Liver (tissue), 9 donors: ENCODE data around the gene B4GALT4. TPM values are rescaled to one million over a fixed set of nuclear protein-coding genes. Genes with fewer than 3 reads are reported as not detected.

Experiments
- DNase-seq: peaks from one replicate; pipeline ENCODE4 v3.0.0-alpha.2; 2017; ENCODE audit warnings: low spot score
- H3K27ac ChIP-seq, 2 donors: one replicate each; pipeline ENCODE4 v1.7.0; 2013; ENCODE audit warnings: inconsistent platforms in 2 of 2, low read length in 2 of 2, control low read depth in 1 of 2, low read depth in 1 of 2, mild to moderate bottlenecking in 1 of 2
- H3K27me3 ChIP-seq, 4 donors: one replicate each; pipeline versions ENCODE4 v1.6.1 to v1.7.0; 2013; ENCODE audit warnings: low read length in 3 of 4, inconsistent platforms in 1 of 4, mild to moderate bottlenecking in 1 of 4, moderate library complexity in 1 of 4; ENCODE audit not compliant: control insufficient read depth in 4 of 4, insufficient read depth in 4 of 4
- H3K36me3 ChIP-seq, 4 donors: one replicate each; pipeline versions ENCODE4 v1.6.1 to v1.7.0; 2013; ENCODE audit warnings: low read length in 3 of 4, mild to moderate bottlenecking in 3 of 4, low read depth in 1 of 4, moderate library complexity in 1 of 4; ENCODE audit not compliant: control insufficient read depth in 4 of 4, insufficient read depth in 3 of 4
- H3K4me1 ChIP-seq, 4 donors: one replicate each; pipeline versions ENCODE4 v1.6.1 to v1.7.0; 2013; ENCODE audit warnings: low read length in 3 of 4, mild to moderate bottlenecking in 3 of 4, moderate library complexity in 1 of 4; ENCODE audit not compliant: control insufficient read depth in 4 of 4, insufficient read depth in 4 of 4
- H3K4me3 ChIP-seq, 3 donors: one replicate each; pipeline versions ENCODE4 v1.6.1 to v1.7.0; 2013; ENCODE audit warnings: low read length in 3 of 3, control low read depth in 1 of 3, low read depth in 1 of 3, mild to moderate bottlenecking in 1 of 3
- H3K9ac ChIP-seq, 2 donors: one replicate each; pipeline ENCODE4 v1.7.0; 2013; ENCODE audit warnings: low read length in 2 of 2, mild to moderate bottlenecking in 2 of 2, moderate library complexity in 2 of 2, control low read depth in 1 of 2, low read depth in 1 of 2
- H3K9me3 ChIP-seq, 4 donors: one replicate each; pipeline versions ENCODE4 v1.6.1 to v1.7.0; 2013; ENCODE audit warnings: low read length in 3 of 4; ENCODE audit not compliant: control insufficient read depth in 4 of 4
- ATF3 ChIP-seq: IDR thresholded peaks from 2 replicates; pipeline ENCODE4 v1.6.1; 2016; ENCODE audit warnings: antibody characterized with exemption
- EGR1 ChIP-seq, 2 donors: IDR thresholded peaks; 2 replicates each; pipeline ENCODE4 v1.6.1; 2016 to 2018; ENCODE audit warnings: antibody characterized with exemption in 2 of 2, low read depth in 2 of 2
- FOXA1 ChIP-seq: IDR thresholded peaks from 2 replicates; pipeline ENCODE4 v1.6.1; 2016; ENCODE audit warnings: antibody characterized with exemption
- FOXA2 ChIP-seq: IDR thresholded peaks from 2 replicates; pipeline ENCODE4 v1.6.1; 2016; ENCODE audit warnings: antibody characterized with exemption
- GABPA ChIP-seq, 2 donors: IDR thresholded peaks in 1 of 2; conservative IDR thresholded peaks in 1 of 2; 2 replicates each; pipeline ENCODE4 v1.6.1; 2016; ENCODE audit warnings: antibody characterized with exemption in 2 of 2, mild to moderate bottlenecking in 1 of 2, moderate library complexity in 1 of 2
- HNF4A ChIP-seq, 2 donors: conservative IDR thresholded peaks; 2 replicates each; pipeline ENCODE4 v1.6.1; 2016; ENCODE audit warnings: antibody characterized with exemption in 2 of 2, mild to moderate bottlenecking in 2 of 2
- HNF4G ChIP-seq: IDR thresholded peaks from 2 replicates; pipeline ENCODE4 v1.6.1; 2016; ENCODE audit warnings: antibody characterized with exemption
- JUND ChIP-seq, 2 donors: IDR thresholded peaks; 2 replicates each; pipeline ENCODE4 v1.6.1; 2016; ENCODE audit warnings: antibody characterized with exemption in 2 of 2
- MAX ChIP-seq: IDR thresholded peaks from 2 replicates; pipeline ENCODE4 v1.6.1; 2016; ENCODE audit warnings: antibody characterized with exemption
- NR2F2 ChIP-seq: IDR thresholded peaks from 2 replicates; pipeline ENCODE4 v1.6.1; 2016; ENCODE audit warnings: antibody characterized with exemption
- RAD21 ChIP-seq, 2 donors: IDR thresholded peaks; 2 replicates each; pipeline ENCODE4 v1.6.1; 2016; ENCODE audit warnings: antibody characterized with exemption in 2 of 2, mild to moderate bottlenecking in 2 of 2
- REST ChIP-seq: IDR thresholded peaks from 2 replicates; pipeline ENCODE4 v1.6.1; 2016; ENCODE audit warnings: antibody characterized with exemption, mild to moderate bottlenecking
- RXRA ChIP-seq, 2 donors: IDR thresholded peaks; 2 replicates each; pipeline ENCODE4 v1.6.1; 2017 to 2018; ENCODE audit warnings: antibody characterized with exemption in 2 of 2, mild to moderate bottlenecking in 1 of 2
- SP1 ChIP-seq: IDR thresholded peaks from 2 replicates; pipeline ENCODE4 v1.6.1; 2018; ENCODE audit warnings: antibody characterized with exemption, mild to moderate bottlenecking
- TAF1 ChIP-seq: conservative IDR thresholded peaks from 2 replicates; pipeline ENCODE4 v1.6.1; 2016; ENCODE audit warnings: antibody characterized with exemption, mild to moderate bottlenecking
- YY1 ChIP-seq: IDR thresholded peaks from 2 replicates; pipeline ENCODE4 v1.6.1; 2016; ENCODE audit warnings: antibody characterized with exemption, mild to moderate bottlenecking
- ZBTB33 ChIP-seq: IDR thresholded peaks from 2 replicates; pipeline ENCODE4 v1.6.1; 2016; ENCODE audit warnings: antibody characterized with exemption
- WGBS: extraction: QIAGEN DNeasy Blood & Tissue Kit; methylation state at CpG from one replicate; pipeline ENCODE4 v1.1.7; 2013; 5-methylcytosine and 5-hydroxymethylcytosine counted together
- polyA plus RNA-seq, 2 donors: library from polyadenylated mRNA; stranded (reverse) in 1 of 2; unstranded in 1 of 2; fragments of 200-250 nt in 1 of 2; fragments of >200 nt in 1 of 2; fragmentation: Nextera tagmentation in 1 of 2; extraction: Ambion mirVana in 1 of 2; gene quantifications; one replicate each; pipeline versions ENCODE4 v1.2.1 to v1.2.3, GENCODE V29; 2013 to 2015
- total RNA-seq, 2 donors: library from RNA; depleted of rRNA; stranded (reverse); fragments of >200 nt; gene quantifications; one replicate each; pipeline ENCODE4 v1.2.3, GENCODE V29; 2014
- donor health status: healthy.
- donor health status: healthy.
- donor health status: healthy.
- donor health status: healthy.
- donor health status: healthy.

Gene B4GALT4
- total and polyA plus RNA-seq, 4 donors, result 9.3 to 14.6 (median 10.5) TPM

- Histone ChIP-seq H3K9ac (no peak overlapping the region), H3K36me3 (peaks cover 0 to 48% (median 40%) of the 10 kb centered on the region in 4 donors), H3K4me3 (no peak overlapping the region), H3K27ac (no peak overlapping the region), H3K4me1 (peaks cover 0 to 8% (median 2%) of the 10 kb centered on the region in 4 donors), H3K27me3 (no peaks in the 10 kb centered on the region), H3K9me3 (no peaks in the 10 kb centered on the region)
- no peak for DNase-seq
- TF ChIP-seq EGR1 (IDR thresholded peaks at IDR 0.05; ENCODE audit: low read depth in 2 of 2), result no peak
- TF ChIP-seq FOXA1, result no peak
- WGBS, result 95% methylated on average over 5 of the region's 5 CpGs
Observed at GRCh38 chr3:119223511-119223910, 17.2 kb downstream of the B4GALT4 start.

GRCh38 chr3:119222391-119222790, 18.3 kb downstream of the B4GALT4 start:
- no peak for TF ChIP-seq YY1
- TF ChIP-seq GABPA (IDR thresholded peaks at IDR 0.05 in 1 of 2, conservative IDR thresholded peaks at IDR 0.05 in 1 of 2), result no peak
- TF ChIP-seq FOXA1, result no peak
- no peak for TF ChIP-seq JUND (IDR thresholded peaks at IDR 0.05)
- no peak for TF ChIP-seq HNF4G
- no peak for TF ChIP-seq RXRA (IDR thresholded peaks at IDR 0.05)
- TF ChIP-seq HNF4A (conservative IDR thresholded peaks at IDR 0.05), result no peak
- TF ChIP-seq RAD21 (IDR thresholded peaks at IDR 0.05), result no peak
- TF ChIP-seq REST, result no peak
- no peak for TF ChIP-seq FOXA2
- TF ChIP-seq TAF1, result no peak
- TF ChIP-seq NR2F2, result no peak
- TF ChIP-seq ATF3, result no peak
- no peak for TF ChIP-seq ZBTB33
- TF ChIP-seq MAX, result no peak
- no peak for TF ChIP-seq SP1
- Histone ChIP-seq H3K27ac (no peak overlapping the region), H3K4me3 (no peak overlapping the region), H3K9me3 (no peaks in the 10 kb centered on the region), H3K4me1 (peaks cover 0 to 8% (median 2%) of the 10 kb centered on the region in 4 donors), H3K36me3 (peaks cover 5 to 50% (median 41%) of the 10 kb centered on the region in 4 donors), H3K9ac (no peak overlapping the region), H3K27me3 (no peaks in the 10 kb centered on the region)
- DNase-seq, result no peak
- WGBS, result 97% methylated on average over 7 of the region's 7 CpGs
